Muscle layer of duodenum (tissue), 2 donors: ENCODE measurements around the gene FGD6.

Source experiments
- H3K27ac ChIP-seq: one replicate; pipeline ENCODE4 v1.7.0; 2013; ENCODE audit warnings: mild to moderate bottlenecking, low read length
- H3K27me3 ChIP-seq: one replicate; pipeline ENCODE4 v1.7.0; 2013; ENCODE audit warnings: low read depth, mild to moderate bottlenecking, control low read depth, low read length
- H3K36me3 ChIP-seq, 2 donors: one replicate each; pipeline ENCODE4 v1.7.0; 2013; ENCODE audit warnings: low read length in 2 of 2, control low read depth in 1 of 2, mild to moderate bottlenecking in 1 of 2; ENCODE audit not compliant: insufficient read depth in 2 of 2, control insufficient read depth in 1 of 2
- H3K4me1 ChIP-seq, 2 donors: one replicate each; pipeline ENCODE4 v1.7.0; 2013; ENCODE audit warnings: low read length in 2 of 2, mild to moderate bottlenecking in 2 of 2, control low read depth in 1 of 2, moderate library complexity in 1 of 2; ENCODE audit not compliant: insufficient read depth in 2 of 2, control insufficient read depth in 1 of 2
- H3K4me3 ChIP-seq, 2 donors: one replicate each; pipeline ENCODE4 v1.7.0; 2013; ENCODE audit warnings: low read length in 2 of 2, low read depth in 1 of 2, mild to moderate bottlenecking in 1 of 2
- H3K9me3 ChIP-seq, 2 donors: one replicate each; pipeline ENCODE4 v1.7.0; 2013; ENCODE audit warnings: low read length in 2 of 2, control low read depth in 1 of 2, mild to moderate bottlenecking in 1 of 2; ENCODE audit not compliant: control insufficient read depth in 1 of 2
- donor health status: healthy.

The FGD6 gene

GRCh38 chr12:95124106-95124505 is 93.2 kb downstream of the FGD6 start:
- H3K27ac ChIP-seq = no peak overlapping the region
- H3K4me3 ChIP-seq = no peak overlapping the region
- no peaks in the 10 kb centered on the region for H3K4me1 ChIP-seq
- H3K36me3 ChIP-seq = peaks cover 0 to 4% of the 10 kb centered on the region in 2 donors
- no peaks in the 10 kb centered on the region for H3K9me3 ChIP-seq
- no peaks in the 10 kb centered on the region for H3K27me3 ChIP-seq

DNA sequence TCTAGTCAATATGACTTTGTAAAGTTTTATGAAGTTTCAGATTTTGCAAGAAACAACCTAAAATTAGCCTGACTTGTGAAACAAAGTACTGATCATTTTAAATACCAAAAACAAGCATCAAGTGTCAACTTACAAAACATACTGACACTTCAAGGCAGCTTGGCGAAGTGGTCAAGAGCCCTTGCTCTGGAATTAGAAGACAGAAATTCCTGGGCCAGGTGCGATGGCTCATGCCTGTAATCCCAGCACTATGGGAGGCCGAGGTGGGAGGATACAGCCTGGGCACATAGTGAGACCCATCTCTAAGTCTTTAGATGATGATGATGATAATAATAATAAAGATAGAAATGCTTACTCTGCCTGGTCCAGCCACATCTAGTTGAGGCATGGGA is 98.5 kb downstream of the FGD6 start:
- H3K9me3 ChIP-seq = no peaks in the 10 kb centered on the region
- H3K4me1 ChIP-seq = peaks cover 6 to 13% of the 10 kb centered on the region in 2 donors
- H3K27me3 ChIP-seq = no peaks in the 10 kb centered on the region
- no peak overlapping the region for H3K27ac ChIP-seq
- H3K36me3 ChIP-seq = no peaks in the 10 kb centered on the region
- no peak overlapping the region for H3K4me3 ChIP-seq

GRCh38 chr12:95118138-95118787 is 99.0 kb downstream of the FGD6 start:
- Histone ChIP-seq H3K27ac (no peak overlapping the region), H3K4me1 (peaks cover 6 to 13% of the 10 kb centered on the region in 2 donors), H3K36me3 (no peaks in the 10 kb centered on the region), H3K27me3 (no peaks in the 10 kb centered on the region), H3K9me3 (no peaks in the 10 kb centered on the region), H3K4me3 (no peak overlapping the region)

DNA sequence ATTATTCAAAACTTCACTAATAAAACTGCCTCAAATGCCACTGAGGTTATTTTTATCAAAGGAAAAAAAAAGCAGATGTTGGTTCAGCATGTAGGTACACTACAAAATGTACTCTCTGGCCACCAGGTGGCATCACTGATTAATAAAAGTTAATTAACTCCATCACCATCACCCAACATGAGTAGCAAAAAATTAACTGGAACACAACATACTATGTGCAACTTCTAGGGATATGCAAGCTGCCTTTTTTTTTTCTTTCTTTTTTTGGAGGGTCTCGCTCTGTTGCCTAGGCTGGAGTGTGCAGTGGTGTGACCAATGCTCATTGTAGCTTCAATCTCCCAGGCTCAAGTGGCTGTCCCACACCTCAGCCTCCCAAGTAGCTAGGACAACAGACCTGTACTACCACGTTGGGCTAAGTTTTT is 100.1 kb downstream of the FGD6 start:
- Histone ChIP-seq H3K9me3 (no peaks in the 10 kb centered on the region), H3K4me1 (peaks cover 6 to 13% of the 10 kb centered on the region in 2 donors), H3K4me3 (no peak overlapping the region), H3K27ac (no peak overlapping the region), H3K27me3 (no peaks in the 10 kb centered on the region), H3K36me3 (peaks cover 3 to 8% of the 10 kb centered on the region in 2 donors)

- no peak overlapping the region for H3K27ac ChIP-seq
Measured at GRCh38 chr12:95116773-95117172, 100.5 kb downstream of the FGD6 start.

GRCh38 chr12:95116341-95116740 is 100.9 kb downstream of the FGD6 start:
- Histone ChIP-seq H3K9me3 (no peaks in the 10 kb centered on the region), H3K27ac (no peak overlapping the region), H3K4me1 (peaks cover 6 to 13% of the 10 kb centered on the region in 2 donors), H3K36me3 (peaks cover 3 to 8% of the 10 kb centered on the region in 2 donors), H3K27me3 (no peaks in the 10 kb centered on the region), H3K4me3 (no peak overlapping the region)

More at GRCh38 chr12:95116773-95117172, 100.5 kb downstream of the FGD6 start:
- H3K4me1 ChIP-seq = peaks cover 6 to 13% of the 10 kb centered on the region in 2 donors
- peaks cover 3 to 8% of the 10 kb centered on the region in 2 donors for H3K36me3 ChIP-seq
- H3K27me3 ChIP-seq = no peaks in the 10 kb centered on the region
- H3K9me3 ChIP-seq = no peaks in the 10 kb centered on the region
- no peak overlapping the region for H3K4me3 ChIP-seq

- no peak overlapping the region for H3K4me3 ChIP-seq
- H3K9me3 ChIP-seq = no peaks in the 10 kb centered on the region
- H3K36me3 ChIP-seq = peaks cover 3 to 8% of the 10 kb centered on the region in 2 donors
- H3K27me3 ChIP-seq = no peaks in the 10 kb centered on the region
- H3K27ac ChIP-seq = no peak overlapping the region
- H3K4me1 ChIP-seq = peaks cover 6 to 13% of the 10 kb centered on the region in 2 donors
Measured at GRCh38 chr12:95115641-95116040, 101.6 kb downstream of the FGD6 start.

DNA sequence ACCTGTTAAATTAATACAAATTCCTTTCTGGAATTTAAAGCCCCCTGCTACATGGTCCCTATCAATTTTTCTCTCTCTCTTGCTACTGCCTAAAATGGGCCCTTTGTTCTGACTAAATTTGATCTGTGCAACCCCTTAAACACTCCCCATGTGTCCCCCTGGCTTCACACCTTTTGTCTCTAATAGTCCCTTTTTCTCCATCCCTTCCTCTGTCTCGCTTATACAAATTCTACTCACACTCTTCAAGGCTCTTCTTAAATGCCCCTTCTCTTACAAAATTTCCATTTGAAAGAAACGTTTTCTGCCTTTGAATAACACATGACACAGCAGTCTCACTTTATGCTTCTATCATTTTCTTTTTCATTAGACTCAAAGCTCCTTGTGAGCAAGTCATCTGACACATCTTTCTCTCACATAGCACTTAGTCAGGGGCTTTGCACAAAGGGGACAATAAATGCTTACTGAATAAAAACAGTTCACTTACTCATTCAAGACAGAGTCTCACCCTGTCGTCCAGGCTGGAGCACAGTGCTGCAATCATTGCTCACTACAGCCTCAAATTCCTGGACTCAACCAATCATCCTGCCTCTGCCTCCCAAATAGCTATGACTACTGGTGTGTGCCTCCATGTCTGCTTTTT is 102.4 kb downstream of the FGD6 start:
- H3K27ac ChIP-seq = no peak overlapping the region
- peaks cover 6 to 13% of the 10 kb centered on the region in 2 donors for H3K4me1 ChIP-seq
- no peaks in the 10 kb centered on the region for H3K9me3 ChIP-seq
- no peak overlapping the region for H3K4me3 ChIP-seq
- peaks cover 3 to 8% of the 10 kb centered on the region in 2 donors for H3K36me3 ChIP-seq
- H3K27me3 ChIP-seq = no peaks in the 10 kb centered on the region

DNA sequence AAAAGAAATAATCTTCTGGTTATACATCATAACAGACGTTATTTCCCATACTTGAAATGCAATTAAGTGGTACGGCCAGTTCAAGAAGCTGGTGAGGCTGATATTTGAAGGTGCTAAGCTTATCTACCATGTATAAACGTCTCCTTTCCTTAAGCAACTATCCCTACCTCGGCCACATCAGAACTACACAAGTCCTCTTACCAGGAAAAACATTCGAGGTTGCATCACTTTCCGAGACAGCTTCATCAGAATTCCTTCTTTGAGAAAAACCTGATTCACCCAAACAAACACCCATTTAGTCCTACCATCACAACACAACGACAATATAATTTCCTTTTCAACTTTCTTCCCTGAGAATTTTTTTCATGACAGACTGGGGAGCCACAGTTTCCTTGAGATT is 109.9 kb downstream of the FGD6 start:
- H3K36me3 ChIP-seq = peaks cover 0 to 22% of the 10 kb centered on the region in 2 donors
- H3K4me1 ChIP-seq = no peaks in the 10 kb centered on the region
- H3K27ac ChIP-seq = no peak overlapping the region
- no peaks in the 10 kb centered on the region for H3K27me3 ChIP-seq
- no peaks in the 10 kb centered on the region for H3K9me3 ChIP-seq
- H3K4me3 ChIP-seq = no peak overlapping the region

DNA sequence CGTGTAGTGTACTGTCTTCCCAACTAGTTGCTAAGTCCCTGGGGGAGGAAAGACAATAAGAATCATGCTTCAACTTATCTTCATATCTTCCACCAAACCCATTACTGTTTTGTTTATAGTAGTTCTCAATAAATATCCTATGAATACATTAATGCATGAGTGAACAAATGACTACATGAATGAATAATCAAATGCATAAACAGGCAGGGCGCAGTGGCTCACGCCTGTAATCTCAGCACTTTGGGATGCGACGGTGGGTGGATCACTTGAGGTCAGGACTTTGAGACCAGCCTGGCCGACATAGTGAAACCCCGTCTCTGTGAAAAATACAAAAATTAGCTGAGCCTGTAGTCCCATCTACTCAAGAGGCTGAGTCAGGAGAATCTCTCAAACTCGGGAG is 111.7 kb downstream of the FGD6 start:
- Histone ChIP-seq H3K36me3 (peaks cover 0 to 30% of the 10 kb centered on the region in 2 donors), H3K4me1 (no peaks in the 10 kb centered on the region), H3K9me3 (no peaks in the 10 kb centered on the region), H3K4me3 (no peak overlapping the region), H3K27ac (no peak overlapping the region), H3K27me3 (no peaks in the 10 kb centered on the region)

DNA sequence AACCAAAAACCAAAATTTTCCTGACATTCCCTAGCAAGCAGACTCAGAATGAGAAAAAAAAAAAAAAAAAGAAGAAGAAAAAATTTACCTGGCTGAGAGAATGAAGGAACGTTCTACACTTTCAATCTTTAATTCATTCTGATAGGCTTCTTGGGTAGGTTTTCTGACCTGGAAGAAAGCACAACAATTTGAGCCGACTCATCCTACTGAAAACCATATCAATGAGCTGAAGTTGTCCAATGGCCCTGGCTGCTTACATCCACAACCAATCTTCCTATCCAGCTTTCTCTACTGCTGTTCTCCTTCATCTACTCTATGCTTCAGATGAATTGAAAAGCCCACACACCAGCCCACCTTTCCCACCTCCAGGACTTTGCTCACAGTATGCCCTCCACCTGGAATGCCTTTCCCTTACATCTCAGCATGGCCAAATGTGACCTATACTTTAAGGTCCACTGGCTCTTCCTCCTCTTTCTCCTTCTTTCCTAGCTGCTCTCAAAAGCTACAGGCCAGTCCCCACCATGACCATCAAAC is 112.3 kb downstream of the FGD6 start:
- H3K36me3 ChIP-seq = peaks cover 0 to 34% of the 10 kb centered on the region in 2 donors
- H3K4me3 ChIP-seq = no peak overlapping the region
- no peak overlapping the region for H3K27ac ChIP-seq
- H3K27me3 ChIP-seq = no peaks in the 10 kb centered on the region
- H3K9me3 ChIP-seq = no peaks in the 10 kb centered on the region
- H3K4me1 ChIP-seq = no peaks in the 10 kb centered on the region
